SK-N-MC (cell line): ENCODE measurements around the gene NEDD4L.

Experiments used
- DNase-seq: peaks from one replicate; pipeline ENCODE4 v3.0.0-alpha.2; 2011; ENCODE audit warnings: low read depth, low spot score
- H3K27ac ChIP-seq: fragments of 200-600 bp; sonication (generic); 2 replicates; pipeline ENCODE4 v1.5.1; 2016; ENCODE audit warnings: mixed run types
- H3K36me3 ChIP-seq: fragments of 200-600 bp; sonication (generic); 2 replicates; pipeline ENCODE4 v1.6.1; 2017; ENCODE audit warnings: antibody characterized with exemption, low read length, mixed read lengths; ENCODE audit not compliant: insufficient read depth
- H3K4me3 ChIP-seq: fragments of 200-600 bp; sonication (generic); 2 replicates; pipeline ENCODE4 v1.5.1; 2016
- H3K9ac ChIP-seq: fragments of 200-600 bp; sonication (generic); 2 replicates; pipeline ENCODE4 v1.8.0; 2017; ENCODE audit warnings: mixed run types, mixed read lengths; ENCODE audit not compliant: insufficient read length
- H3K9me3 ChIP-seq: fragments of 200-600 bp; sonication (generic); 2 replicates; pipeline ENCODE4 v1.6.1; 2017; ENCODE audit warnings: low read depth, mild to moderate bottlenecking, antibody characterized with exemption, low read length, moderate library complexity, mixed read lengths
- EZH2 ChIP-seq: fragments of 200-600 bp; sonication (generic); IDR thresholded peaks from one replicate; pipeline ENCODE4 v1.6.1; 2017; ENCODE audit warnings: antibody characterized with exemption
- FOXP2 ChIP-seq: optimal IDR thresholded peaks from 2 replicates; pipeline ENCODE3; 2011; ENCODE audit warnings: mild to moderate bottlenecking, moderate library complexity; ENCODE audit not compliant: insufficient read depth; ENCODE audit errors: extremely low read length, control extremely low read depth
- POLR2AphosphoS5 ChIP-seq: IDR thresholded peaks from 2 replicates; pipeline ENCODE4 v1.6.1; 2012; ENCODE audit warnings: mild to moderate bottlenecking, low read depth, low read length, borderline replicate concordance

NEDD4L gene

GRCh38 chr18:58363767-58364540 is 319.9 kb downstream of the NEDD4L start:
- Histone ChIP-seq H3K36me3 (no peaks in the 10 kb centered on the region), H3K4me3 (no peak overlapping the region), H3K27ac (no peak overlapping the region), H3K9me3 (no peaks in the 10 kb centered on the region), H3K9ac (no peak overlapping the region)
- no peak for DNase-seq
- TF ChIP-seq FOXP2 (no peak), POLR2AphosphoS5 (no peak), EZH2 (no peak)

- no peak for DNase-seq
- no peak overlapping the region for H3K4me3 ChIP-seq
- H3K36me3 ChIP-seq = no peaks in the 10 kb centered on the region
- H3K9me3 ChIP-seq = no peaks in the 10 kb centered on the region
- TF ChIP-seq POLR2AphosphoS5 (no peak), FOXP2 (no peak), EZH2 (no peak)
- H3K27ac ChIP-seq = no peak overlapping the region
- H3K9ac ChIP-seq = no peak overlapping the region
These were observed 321.0 kb downstream of the NEDD4L start for GRCh38 chr18:58364876-58365528.

GRCh38 chr18:58367425-58368140 is 323.6 kb downstream of the NEDD4L start:
- no peak for DNase-seq
- Histone ChIP-seq H3K27ac (no peak overlapping the region), H3K9ac (no peak overlapping the region), H3K9me3 (no peaks in the 10 kb centered on the region), H3K4me3 (no peak overlapping the region), H3K36me3 (no peaks in the 10 kb centered on the region)
- TF ChIP-seq POLR2AphosphoS5 (no peak), EZH2 (no peak), FOXP2 (no peak)

- no peak overlapping the region for H3K4me3 ChIP-seq
- TF ChIP-seq EZH2 (no peak), FOXP2 (no peak)
- DNase-seq = no peak
- no peak overlapping the region for H3K27ac ChIP-seq
- no peaks in the 10 kb centered on the region for H3K9me3 ChIP-seq
- H3K9ac ChIP-seq = no peak overlapping the region
- H3K36me3 ChIP-seq = no peaks in the 10 kb centered on the region
These were observed 325.6 kb downstream of the NEDD4L start for GRCh38 chr18:58369616-58370015.

- TF ChIP-seq EZH2 (no peak), FOXP2 (no peak), POLR2AphosphoS5 (no peak)
These were observed 326.1 kb downstream of the NEDD4L start for GRCh38 chr18:58370038-58370580.

GRCh38 chr18:58370612-58371011 is 326.6 kb downstream of the NEDD4L start:
- Histone ChIP-seq H3K36me3 (no peaks in the 10 kb centered on the region), H3K27ac (no peak overlapping the region)
- DNase-seq = no peak

More at GRCh38 chr18:58370038-58370580, 326.1 kb downstream of the NEDD4L start:
- H3K9me3 ChIP-seq = no peaks in the 10 kb centered on the region
- no peak overlapping the region for H3K9ac ChIP-seq
- H3K27ac ChIP-seq = no peak overlapping the region
- H3K4me3 ChIP-seq = no peak overlapping the region
- no peaks in the 10 kb centered on the region for H3K36me3 ChIP-seq
- no peak for DNase-seq

GRCh38 chr18:58373481-58373880 is 329.5 kb downstream of the NEDD4L start:
- no peak for DNase-seq
- H3K4me3 ChIP-seq = no peak overlapping the region
- no peak overlapping the region for H3K9ac ChIP-seq
- no peaks in the 10 kb centered on the region for H3K36me3 ChIP-seq
- H3K9me3 ChIP-seq = no peaks in the 10 kb centered on the region
- no peak for TF ChIP-seq EZH2
- TF ChIP-seq FOXP2 = no peak
- TF ChIP-seq POLR2AphosphoS5 = no peak
- no peak overlapping the region for H3K27ac ChIP-seq

More at GRCh38 chr18:58370612-58371011, 326.6 kb downstream of the NEDD4L start:
- Histone ChIP-seq H3K4me3 (no peak overlapping the region), H3K9me3 (no peaks in the 10 kb centered on the region), H3K9ac (no peak overlapping the region)
- TF ChIP-seq FOXP2 = no peak
- TF ChIP-seq EZH2 = no peak
- no peak for TF ChIP-seq POLR2AphosphoS5

- Histone ChIP-seq H3K9ac (no peak overlapping the region), H3K27ac (no peak overlapping the region), H3K36me3 (no peaks in the 10 kb centered on the region), H3K4me3 (no peak overlapping the region), H3K9me3 (no peaks in the 10 kb centered on the region)
- no peak for DNase-seq
- no peak for TF ChIP-seq FOXP2
- TF ChIP-seq POLR2AphosphoS5 = no peak
- no peak for TF ChIP-seq EZH2
These were observed 331.0 kb downstream of the NEDD4L start for GRCh38 chr18:58375051-58375450.
